HL-60 (cell line): ENCODE measurements around the gene RPS6KL1.

Source experiments
- POLR2AphosphoS5 ChIP-seq: IDR thresholded peaks from 2 replicates; pipeline ENCODE4 v1.6.1; 2012; ENCODE audit warnings: low read depth
- SPI1 ChIP-seq: IDR thresholded peaks from 2 replicates; pipeline ENCODE4 v1.6.1; 2012; ENCODE audit warnings: low read depth, mild to moderate bottlenecking, borderline replicate concordance
- TF ChIP-seq, protein P1 (sequence below): IDR thresholded peaks from one replicate; pipeline ENCODE4 v1.5.1; 2011; ENCODE audit warnings: low read length, control low read depth, inconsistent platforms; ENCODE audit not compliant: insufficient read depth

DNA sequence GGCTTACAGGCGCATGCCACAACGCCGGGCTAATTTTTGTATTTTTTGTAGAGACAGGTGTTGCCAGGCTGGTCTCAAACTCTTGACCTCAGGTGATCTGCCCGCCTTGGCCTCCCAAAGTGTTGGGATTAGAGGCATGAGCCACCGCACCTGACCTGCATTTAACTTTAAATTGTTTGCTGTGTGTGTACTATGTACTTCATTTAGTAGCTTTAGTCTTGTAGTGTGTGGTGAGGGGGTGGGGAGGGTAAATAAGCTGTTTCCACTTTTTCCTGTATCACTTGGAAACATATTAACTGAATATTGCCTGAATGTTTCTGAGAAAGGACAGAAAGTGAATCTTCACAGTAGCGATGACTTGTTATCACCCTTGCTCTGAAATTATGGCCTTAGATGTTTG lies 32.8 kb downstream of the RPS6KL1 start:
- TF ChIP-seq, protein P1, sequence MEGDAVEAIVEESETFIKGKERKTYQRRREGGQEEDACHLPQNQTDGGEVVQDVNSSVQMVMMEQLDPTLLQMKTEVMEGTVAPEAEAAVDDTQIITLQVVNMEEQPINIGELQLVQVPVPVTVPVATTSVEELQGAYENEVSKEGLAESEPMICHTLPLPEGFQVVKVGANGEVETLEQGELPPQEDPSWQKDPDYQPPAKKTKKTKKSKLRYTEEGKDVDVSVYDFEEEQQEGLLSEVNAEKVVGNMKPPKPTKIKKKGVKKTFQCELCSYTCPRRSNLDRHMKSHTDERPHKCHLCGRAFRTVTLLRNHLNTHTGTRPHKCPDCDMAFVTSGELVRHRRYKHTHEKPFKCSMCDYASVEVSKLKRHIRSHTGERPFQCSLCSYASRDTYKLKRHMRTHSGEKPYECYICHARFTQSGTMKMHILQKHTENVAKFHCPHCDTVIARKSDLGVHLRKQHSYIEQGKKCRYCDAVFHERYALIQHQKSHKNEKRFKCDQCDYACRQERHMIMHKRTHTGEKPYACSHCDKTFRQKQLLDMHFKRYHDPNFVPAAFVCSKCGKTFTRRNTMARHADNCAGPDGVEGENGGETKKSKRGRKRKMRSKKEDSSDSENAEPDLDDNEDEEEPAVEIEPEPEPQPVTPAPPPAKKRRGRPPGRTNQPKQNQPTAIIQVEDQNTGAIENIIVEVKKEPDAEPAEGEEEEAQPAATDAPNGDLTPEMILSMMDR, result no peak
- no peak for TF ChIP-seq POLR2AphosphoS5
- TF ChIP-seq SPI1, result no peak
